Endothelial cell of coronary artery (primary cell): ENCODE data around the gene LSM5. TPM values are rescaled to one million over a fixed set of nuclear protein-coding genes. Genes with fewer than 3 reads are reported as not detected.

ENCODE experiments used
- total RNA-seq: library from RNA; depleted of rRNA; stranded (reverse); fragments of >200 nt; gene quantifications from 2 replicates; pipeline ENCODE4 v1.2.3, GENCODE V29; 2014

Gene LSM5
- total RNA-seq = 20.8 and 23.8 TPM in 2 replicates

DNA sequence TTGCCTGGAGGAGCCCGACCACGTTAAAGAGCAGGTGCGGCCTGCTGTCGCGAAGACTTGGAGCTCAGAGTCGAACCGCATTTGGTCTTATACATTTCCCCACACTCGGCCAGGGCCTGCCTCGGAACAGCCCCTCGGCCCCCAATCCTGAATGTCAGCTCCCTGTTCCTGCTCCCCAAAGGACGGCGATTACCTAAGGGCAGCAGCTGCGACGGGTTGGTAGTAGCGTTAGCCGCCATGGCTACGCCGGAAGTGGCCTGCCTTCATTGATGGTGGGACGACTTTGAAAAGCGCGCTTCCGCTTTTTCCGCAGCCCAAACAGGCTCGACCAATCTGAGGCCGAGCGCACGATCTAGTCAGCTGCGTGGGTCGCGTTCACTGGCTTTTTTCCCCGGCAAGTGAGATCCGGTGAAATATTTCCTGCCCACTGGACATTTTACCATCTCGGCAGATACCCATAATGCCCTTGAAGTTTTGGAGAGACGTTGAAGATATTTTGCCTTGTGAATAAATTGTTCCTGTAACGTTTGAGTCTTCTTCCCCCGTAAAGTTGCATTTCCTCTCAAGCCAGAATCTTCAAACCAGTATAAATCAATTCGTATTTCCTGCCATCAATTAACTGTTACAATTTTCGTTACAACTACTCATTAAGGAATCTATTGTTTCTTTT, at the start of gene LSM5:
LSM5 (minus strand) TSS at position 254 of the 670 bp plus-strand sequence; CDS start at position 239, 15 bp downstream.

DNA sequence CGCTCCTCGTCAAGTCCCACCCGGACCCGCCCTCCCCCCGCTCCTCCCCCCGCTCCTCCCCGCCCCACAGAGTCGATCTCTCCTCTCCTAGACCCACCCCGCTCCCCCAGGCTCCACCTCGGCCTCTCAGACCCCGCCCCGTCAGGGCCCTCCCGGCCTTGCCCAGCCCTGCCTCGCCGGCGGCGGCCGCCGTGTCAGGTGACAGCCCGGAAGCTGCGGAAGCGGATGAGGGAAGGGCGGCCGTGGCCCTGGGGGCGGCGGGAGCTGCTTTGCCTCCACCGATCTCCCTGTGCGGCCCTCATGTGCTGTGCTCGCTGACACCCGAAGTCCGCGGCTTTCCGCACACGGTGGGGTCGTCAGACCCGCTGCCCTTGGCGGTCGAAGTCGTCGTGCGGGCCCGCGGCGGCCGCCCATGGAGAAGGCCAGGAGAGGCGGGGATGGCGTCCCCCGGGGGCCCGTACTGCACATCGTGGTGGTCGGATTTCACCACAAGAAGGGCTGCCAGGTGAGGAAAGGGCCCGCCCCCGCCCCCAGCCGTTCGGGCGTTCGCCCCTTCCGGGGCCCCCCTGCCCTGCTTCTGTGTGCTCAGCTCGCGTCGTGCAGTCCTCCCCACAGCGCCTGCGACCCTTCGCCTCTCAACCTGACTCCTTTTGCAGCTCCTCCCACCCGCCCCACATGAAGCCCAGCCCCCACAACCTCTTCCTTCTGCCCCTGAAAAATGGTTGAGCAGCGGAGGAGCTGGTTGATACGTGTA, 5.3 kb upstream of the LSM5 start, which contains the start of gene AVL9:
AVL9 (plus strand) TSS at position 192 of the 754 bp plus-strand sequence; CDS start at position 413, 221 bp downstream.

Other genes starting within 250 kb of the LSM5 start
- 23.6 and 26.4 TPM in 2 replicates for gene AVL9, start 5.1 kb upstream of the LSM5 start, total RNA-seq